ENCODE data around the gene NUP188.

Gene NUP188

GRCh38 chr9:128947527-128948301, at the start of gene NUP188, which contains the start of gene DOLK:
NUP188 (plus strand) TSS chr9:128947699; CDS start chr9:128947720, 21 bp downstream.
DOLK (minus strand) TSS chr9:128947603; CDS start chr9:128947303, 300 bp downstream.
- in situ Hi-C loops (cut with HindIII; ENCODE audit: low pct_ligation_motif_present, low pct_unique_long_range_greater_than_20kb, low sequenced_read_pairs) = no loop called here

GRCh38 chr9:128898382-128898781, 49.1 kb upstream of the NUP188 start:
- no peak for DNase-seq

More at GRCh38 chr9:128947527-128948301, at the start of gene NUP188, which contains the start of gene DOLK:
- DNase-seq = peak; percentile 90

GRCh38 chr9:128898845-128899565, 48.5 kb upstream of the NUP188 start:
- DNase-seq = no peak
- in situ Hi-C loops (cut with HindIII; ENCODE audit: low pct_ligation_motif_present, low pct_unique_long_range_greater_than_20kb, low sequenced_read_pairs) = no loop called here

More at GRCh38 chr9:128898382-128898781, 49.1 kb upstream of the NUP188 start:
- in situ Hi-C loops (cut with HindIII; ENCODE audit: low pct_ligation_motif_present, low pct_unique_long_range_greater_than_20kb, low sequenced_read_pairs) = no loop called here

GRCh38 chr9:128899566-128900322, 47.8 kb upstream of the NUP188 start:
- in situ Hi-C loops (cut with HindIII; ENCODE audit: low pct_ligation_motif_present, low pct_unique_long_range_greater_than_20kb, low sequenced_read_pairs) = no loop called here
- DNase-seq = no peak

- DNase-seq = no peak
- in situ Hi-C loops (cut with HindIII; ENCODE audit: low pct_ligation_motif_present, low pct_unique_long_range_greater_than_20kb, low sequenced_read_pairs) = no loop called here
These were observed 46.1 kb upstream of the NUP188 start for GRCh38 chr9:128901379-128901778.

GRCh38 chr9:128901822-128902221, 45.7 kb upstream of the NUP188 start:
- in situ Hi-C loops (cut with HindIII; ENCODE audit: low pct_ligation_motif_present, low pct_unique_long_range_greater_than_20kb, low sequenced_read_pairs) = no loop called here
- DNase-seq = no peak

- DNase-seq = no peak
These were observed 45.0 kb upstream of the NUP188 start for GRCh38 chr9:128902351-128903078.

GRCh38 chr9:128903079-128903461, 44.4 kb upstream of the NUP188 start:
- in situ Hi-C loops (cut with HindIII; ENCODE audit: low pct_ligation_motif_present, low pct_unique_long_range_greater_than_20kb, low sequenced_read_pairs) = no loop called here
- no peak for DNase-seq

More at GRCh38 chr9:128902351-128903078, 45.0 kb upstream of the NUP188 start:
- in situ Hi-C loops (cut with HindIII; ENCODE audit: low pct_ligation_motif_present, low pct_unique_long_range_greater_than_20kb, low sequenced_read_pairs) = no loop called here

GRCh38 chr9:128903871-128904620, 43.5 kb upstream of the NUP188 start:
- in situ Hi-C loops (cut with HindIII; ENCODE audit: low pct_ligation_motif_present, low pct_unique_long_range_greater_than_20kb, low sequenced_read_pairs) = no loop called here
- no peak for DNase-seq

- in situ Hi-C loops (cut with HindIII; ENCODE audit: low pct_ligation_motif_present, low pct_unique_long_range_greater_than_20kb, low sequenced_read_pairs) = no loop called here
These were observed 41.5 kb upstream of the NUP188 start for GRCh38 chr9:128905964-128906363.

GRCh38 chr9:128906741-128907140, 40.8 kb upstream of the NUP188 start:
- no peak for DNase-seq
- in situ Hi-C loops (cut with HindIII; ENCODE audit: low pct_ligation_motif_present, low pct_unique_long_range_greater_than_20kb, low sequenced_read_pairs) = no loop called here

More at GRCh38 chr9:128905964-128906363, 41.5 kb upstream of the NUP188 start:
- no peak for DNase-seq

GRCh38 chr9:128908372-128908771, 39.1 kb upstream of the NUP188 start:
- in situ Hi-C loops (cut with HindIII; ENCODE audit: low pct_ligation_motif_present, low pct_unique_long_range_greater_than_20kb, low sequenced_read_pairs) = no loop called here
- DNase-seq = no peak

GRCh38 chr9:128909859-128910258, 37.6 kb upstream of the NUP188 start:
- in situ Hi-C loops (cut with HindIII; ENCODE audit: low pct_ligation_motif_present, low pct_unique_long_range_greater_than_20kb, low sequenced_read_pairs) = no loop called here
- DNase-seq = no peak

- in situ Hi-C loops (cut with HindIII; ENCODE audit: low pct_ligation_motif_present, low pct_unique_long_range_greater_than_20kb, low sequenced_read_pairs) = no loop called here
- no peak for DNase-seq
These were observed 36.6 kb upstream of the NUP188 start for GRCh38 chr9:128910906-128911305.

GRCh38 chr9:128911529-128912035, 35.9 kb upstream of the NUP188 start:
- in situ Hi-C loops (cut with HindIII; ENCODE audit: low pct_ligation_motif_present, low pct_unique_long_range_greater_than_20kb, low sequenced_read_pairs) = no loop called here
- no peak for DNase-seq

GRCh38 chr9:128912270-128912853, 35.1 kb upstream of the NUP188 start:
- peak; percentile 62 for DNase-seq
- in situ Hi-C loops (cut with HindIII; ENCODE audit: low pct_ligation_motif_present, low pct_unique_long_range_greater_than_20kb, low sequenced_read_pairs) = no loop called here

Data from ACHN (cell line).